Body of pancreas (tissue), 4 donors: Measurements from ENCODE around the gene ANKMY1.

ENCODE experiments used
- POLR2A ChIP-seq, 3 donors: fragments of 450-650 bp; IDR thresholded peaks; one replicate each; pipeline ENCODE4 v1.6.1; 2016; ENCODE audit warnings: antibody characterized with exemption in 3 of 3, mild to moderate bottlenecking in 2 of 3
- TF ChIP-seq, protein P1 (sequence below), 7 experiments: fragments of 450-650 bp in 4 of 7; fragments of 200-600 bp in 3 of 7; sonication (generic) in 3 of 7; IDR thresholded peaks; one replicate each; pipeline ENCODE4 v1.5.1; 2016 to 2019; ENCODE audit warnings: antibody characterized with exemption in 7 of 7

DNA sequence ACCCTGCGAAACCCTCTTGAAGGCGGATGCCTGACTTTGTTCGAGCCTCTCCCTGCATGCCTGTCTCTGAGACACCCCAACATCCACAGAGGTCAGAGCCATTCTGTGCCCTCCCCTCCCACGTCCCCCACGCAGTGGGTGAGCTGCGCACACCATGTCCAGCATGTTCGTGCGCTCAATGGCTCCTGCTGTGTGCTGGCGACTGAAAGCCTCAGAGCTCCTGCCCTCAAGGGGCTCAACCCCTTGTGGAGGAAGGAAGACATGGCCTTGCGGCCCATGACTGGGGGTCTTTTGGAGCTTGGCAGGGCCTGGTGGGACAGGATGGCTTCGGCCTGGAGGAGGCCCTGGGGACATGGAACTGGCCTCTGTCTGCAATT is 45.7 kb downstream of the ANKMY1 start:
- TF ChIP-seq, protein P1, sequence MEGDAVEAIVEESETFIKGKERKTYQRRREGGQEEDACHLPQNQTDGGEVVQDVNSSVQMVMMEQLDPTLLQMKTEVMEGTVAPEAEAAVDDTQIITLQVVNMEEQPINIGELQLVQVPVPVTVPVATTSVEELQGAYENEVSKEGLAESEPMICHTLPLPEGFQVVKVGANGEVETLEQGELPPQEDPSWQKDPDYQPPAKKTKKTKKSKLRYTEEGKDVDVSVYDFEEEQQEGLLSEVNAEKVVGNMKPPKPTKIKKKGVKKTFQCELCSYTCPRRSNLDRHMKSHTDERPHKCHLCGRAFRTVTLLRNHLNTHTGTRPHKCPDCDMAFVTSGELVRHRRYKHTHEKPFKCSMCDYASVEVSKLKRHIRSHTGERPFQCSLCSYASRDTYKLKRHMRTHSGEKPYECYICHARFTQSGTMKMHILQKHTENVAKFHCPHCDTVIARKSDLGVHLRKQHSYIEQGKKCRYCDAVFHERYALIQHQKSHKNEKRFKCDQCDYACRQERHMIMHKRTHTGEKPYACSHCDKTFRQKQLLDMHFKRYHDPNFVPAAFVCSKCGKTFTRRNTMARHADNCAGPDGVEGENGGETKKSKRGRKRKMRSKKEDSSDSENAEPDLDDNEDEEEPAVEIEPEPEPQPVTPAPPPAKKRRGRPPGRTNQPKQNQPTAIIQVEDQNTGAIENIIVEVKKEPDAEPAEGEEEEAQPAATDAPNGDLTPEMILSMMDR (IDR thresholded peaks at IDR 0.05), result no peak
- no peak for TF ChIP-seq POLR2A (IDR thresholded peaks at IDR 0.05)
